ENCODE results near the gene SORCS2. TPM values are rescaled to one million over a fixed set of nuclear protein-coding genes. Genes with fewer than 3 reads are reported as not detected.

Gene SORCS2
- total and polyA plus RNA-seq, 2 of the 8 experiments (the other 6 are each of a cell fraction or from before 2014, with no cell fraction given), result 0.36 to 1.8 TPM

GRCh38 chr4:7760228-7760627 lies 567.9 kb downstream of the SORCS2 start (continued):
- TF ChIP-seq CTCF (IDR thresholded peaks at IDR 0.05; ENCODE audit: control extremely low read depth in 1 of 3, insufficient read depth in 1 of 3, low read depth in 1 of 3, low read length in 3 of 3) (no peak), CBX5 (IDR thresholded peaks at IDR 0.05; ENCODE audit: low read depth, low read length) (no peak), ASH2L (IDR thresholded peaks at IDR 0.05; ENCODE audit: low read length) (no peak), MAX (IDR thresholded peaks at IDR 0.05) (no peak)
